Measurements from ENCODE around the gene EIF2B1.

DNA sequence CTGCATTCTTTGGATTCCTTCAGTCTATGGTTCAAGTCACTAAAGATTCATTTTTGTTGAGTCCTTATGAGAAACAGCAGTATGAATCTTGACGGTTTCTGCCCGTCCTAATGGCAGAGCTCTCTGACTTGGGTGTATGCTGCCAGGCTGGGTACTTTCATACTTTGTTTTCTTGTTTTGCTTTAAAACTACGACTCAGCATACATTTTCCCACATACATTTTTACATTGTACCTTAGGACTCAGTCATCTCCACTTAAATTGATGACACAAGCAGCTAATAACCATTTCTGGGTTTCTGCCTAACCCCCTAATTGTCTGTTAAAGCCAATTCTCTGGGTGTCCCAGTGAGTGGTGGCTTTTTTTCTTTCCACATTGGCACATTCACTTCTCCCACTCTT is 36.4 kb downstream of the EIF2B1 start:
- TF ChIP-seq, protein P1, sequence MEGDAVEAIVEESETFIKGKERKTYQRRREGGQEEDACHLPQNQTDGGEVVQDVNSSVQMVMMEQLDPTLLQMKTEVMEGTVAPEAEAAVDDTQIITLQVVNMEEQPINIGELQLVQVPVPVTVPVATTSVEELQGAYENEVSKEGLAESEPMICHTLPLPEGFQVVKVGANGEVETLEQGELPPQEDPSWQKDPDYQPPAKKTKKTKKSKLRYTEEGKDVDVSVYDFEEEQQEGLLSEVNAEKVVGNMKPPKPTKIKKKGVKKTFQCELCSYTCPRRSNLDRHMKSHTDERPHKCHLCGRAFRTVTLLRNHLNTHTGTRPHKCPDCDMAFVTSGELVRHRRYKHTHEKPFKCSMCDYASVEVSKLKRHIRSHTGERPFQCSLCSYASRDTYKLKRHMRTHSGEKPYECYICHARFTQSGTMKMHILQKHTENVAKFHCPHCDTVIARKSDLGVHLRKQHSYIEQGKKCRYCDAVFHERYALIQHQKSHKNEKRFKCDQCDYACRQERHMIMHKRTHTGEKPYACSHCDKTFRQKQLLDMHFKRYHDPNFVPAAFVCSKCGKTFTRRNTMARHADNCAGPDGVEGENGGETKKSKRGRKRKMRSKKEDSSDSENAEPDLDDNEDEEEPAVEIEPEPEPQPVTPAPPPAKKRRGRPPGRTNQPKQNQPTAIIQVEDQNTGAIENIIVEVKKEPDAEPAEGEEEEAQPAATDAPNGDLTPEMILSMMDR (IDR thresholded peaks at IDR 0.05; ENCODE audit: insufficient read depth, low read length, poor library complexity, severe bottlenecking) = no peak
- TF ChIP-seq EZH2phosphoT487 (conservative IDR thresholded peaks at IDR 0.05; ENCODE audit: low read length) = no peak

Measured in SU-DHL-6 (cell line).